GM20000 (cell line): ENCODE results near the gene CYRIA.

Source experiments
- DNase-seq: peaks from one replicate; pipeline ENCODE4 v3.0.0; 2012; ENCODE audit warnings: low spot score
- TF ChIP-seq, protein P1 (sequence below): IDR thresholded peaks from 2 replicates; pipeline ENCODE4 v1.5.1; 2012; ENCODE audit warnings: mild to moderate bottlenecking, control low read depth; ENCODE audit errors: extremely low read depth, missing control alignments

CYRIA gene

DNA sequence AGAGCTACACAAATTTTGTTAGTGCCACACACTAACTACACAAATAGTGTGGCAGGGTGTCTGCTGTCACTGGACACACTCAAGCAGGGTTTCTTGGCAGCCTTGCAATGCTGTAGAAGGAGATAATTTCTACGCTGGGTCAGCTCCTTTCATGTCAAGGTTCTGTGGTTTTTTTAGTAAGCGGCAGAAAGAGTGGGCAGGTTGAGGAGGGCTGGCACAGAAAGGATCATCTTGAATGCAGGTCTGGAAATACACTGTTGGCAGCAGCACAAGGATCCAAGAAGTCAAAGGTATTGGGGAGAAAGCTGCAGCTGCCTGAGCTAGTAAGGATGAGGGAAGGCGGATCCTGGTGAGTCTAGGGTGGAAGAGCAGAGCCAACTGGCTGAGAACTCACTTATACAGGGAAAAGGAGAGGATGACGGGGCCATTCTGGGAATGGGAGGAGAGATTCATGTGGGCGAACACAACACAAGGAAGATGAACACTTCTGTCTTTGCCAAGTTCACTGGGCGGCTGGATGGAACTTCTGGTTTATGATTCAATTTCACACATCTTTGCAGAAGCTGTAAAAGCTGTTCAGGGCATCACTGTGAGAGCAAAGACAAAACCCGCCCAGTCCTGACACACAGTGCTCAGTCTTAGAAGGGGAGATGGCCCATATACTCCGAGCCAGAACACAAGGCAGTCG, 16.9 kb upstream of the CYRIA start:
- DNase-seq = no peak
- TF ChIP-seq, protein P1, sequence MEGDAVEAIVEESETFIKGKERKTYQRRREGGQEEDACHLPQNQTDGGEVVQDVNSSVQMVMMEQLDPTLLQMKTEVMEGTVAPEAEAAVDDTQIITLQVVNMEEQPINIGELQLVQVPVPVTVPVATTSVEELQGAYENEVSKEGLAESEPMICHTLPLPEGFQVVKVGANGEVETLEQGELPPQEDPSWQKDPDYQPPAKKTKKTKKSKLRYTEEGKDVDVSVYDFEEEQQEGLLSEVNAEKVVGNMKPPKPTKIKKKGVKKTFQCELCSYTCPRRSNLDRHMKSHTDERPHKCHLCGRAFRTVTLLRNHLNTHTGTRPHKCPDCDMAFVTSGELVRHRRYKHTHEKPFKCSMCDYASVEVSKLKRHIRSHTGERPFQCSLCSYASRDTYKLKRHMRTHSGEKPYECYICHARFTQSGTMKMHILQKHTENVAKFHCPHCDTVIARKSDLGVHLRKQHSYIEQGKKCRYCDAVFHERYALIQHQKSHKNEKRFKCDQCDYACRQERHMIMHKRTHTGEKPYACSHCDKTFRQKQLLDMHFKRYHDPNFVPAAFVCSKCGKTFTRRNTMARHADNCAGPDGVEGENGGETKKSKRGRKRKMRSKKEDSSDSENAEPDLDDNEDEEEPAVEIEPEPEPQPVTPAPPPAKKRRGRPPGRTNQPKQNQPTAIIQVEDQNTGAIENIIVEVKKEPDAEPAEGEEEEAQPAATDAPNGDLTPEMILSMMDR = no peak

DNA sequence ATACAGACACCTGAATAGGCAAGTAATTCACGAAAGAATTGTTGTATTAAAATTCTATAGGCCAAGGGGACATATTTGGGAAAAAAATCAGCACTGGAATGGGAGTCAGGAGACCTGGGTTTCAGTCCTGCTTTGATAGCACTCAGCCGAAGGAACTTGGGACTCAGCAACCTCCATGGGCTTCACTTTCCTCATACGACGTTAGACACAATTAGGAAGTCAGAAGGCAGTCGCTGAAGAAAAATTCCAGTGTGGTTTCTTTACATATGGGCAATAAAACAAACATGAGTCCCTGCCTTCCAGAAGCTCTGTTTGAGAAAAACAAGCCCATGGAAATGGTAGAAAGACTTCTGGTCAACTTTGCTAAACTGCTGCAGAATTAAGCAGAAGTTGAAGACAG, 15.1 kb upstream of the CYRIA start:
- TF ChIP-seq, protein P1 = no peak
- no peak for DNase-seq

DNA sequence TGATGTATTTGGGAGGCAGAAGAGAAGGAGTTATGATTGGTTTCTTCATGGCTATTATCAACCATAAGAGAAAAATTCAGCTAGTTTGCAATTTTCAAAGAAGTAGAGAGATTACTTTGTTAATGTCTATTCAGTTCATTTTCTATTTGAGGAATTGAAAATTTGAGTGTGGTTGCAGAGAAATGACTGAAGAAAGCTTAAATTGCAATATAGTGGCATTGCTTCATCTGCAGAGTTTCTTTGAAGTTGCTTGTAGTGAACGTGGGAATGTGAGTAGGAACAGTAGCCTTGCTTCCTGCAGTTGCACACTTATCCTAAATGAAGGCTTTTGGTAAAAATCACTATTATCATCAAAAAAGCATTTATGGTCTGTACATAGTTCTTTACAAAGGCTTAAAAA, 14.7 kb upstream of the CYRIA start:
- DNase-seq = no peak
- TF ChIP-seq, protein P1 = no peak

DNA sequence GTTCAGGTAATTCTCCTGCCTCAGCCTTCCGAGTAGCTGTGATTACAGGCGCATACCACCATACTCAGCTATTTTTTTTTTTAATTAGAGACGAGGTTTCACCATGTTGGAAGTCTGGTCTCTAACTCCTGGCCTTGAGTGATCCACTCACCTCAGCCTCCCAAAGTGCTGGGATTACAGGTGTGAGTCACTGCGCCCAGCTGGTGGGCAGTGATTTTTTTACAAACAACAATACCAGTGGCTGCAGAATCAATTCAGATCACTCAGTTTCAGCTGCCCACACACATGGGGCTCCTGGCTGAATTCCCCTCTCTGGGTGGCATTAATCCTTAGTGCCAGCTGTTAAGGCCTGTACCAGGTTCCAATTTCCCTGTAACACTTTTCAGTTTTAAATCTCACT, 13.3 kb upstream of the CYRIA start:
- TF ChIP-seq, protein P1 = no peak
- no peak for DNase-seq

DNA sequence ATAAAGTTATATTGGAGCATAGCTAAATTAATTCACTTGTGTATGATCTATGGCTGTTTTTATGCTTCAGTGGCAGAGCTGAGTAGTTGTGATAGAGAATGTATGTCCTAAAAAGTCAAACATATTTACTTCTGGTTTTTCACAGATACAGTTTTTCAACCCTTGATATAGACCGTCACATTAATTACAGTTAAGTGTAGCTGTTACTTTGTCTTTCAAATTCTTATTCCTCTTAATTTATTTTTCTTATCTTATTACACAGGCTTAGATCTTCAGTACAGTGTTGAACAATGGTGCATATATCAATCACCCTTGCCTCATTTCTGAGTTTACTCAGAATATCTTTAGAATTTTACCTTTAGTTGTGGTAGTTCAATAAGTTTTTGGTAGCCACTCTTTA, 12.2 kb upstream of the CYRIA start:
- TF ChIP-seq, protein P1 = no peak
- no peak for DNase-seq

DNA sequence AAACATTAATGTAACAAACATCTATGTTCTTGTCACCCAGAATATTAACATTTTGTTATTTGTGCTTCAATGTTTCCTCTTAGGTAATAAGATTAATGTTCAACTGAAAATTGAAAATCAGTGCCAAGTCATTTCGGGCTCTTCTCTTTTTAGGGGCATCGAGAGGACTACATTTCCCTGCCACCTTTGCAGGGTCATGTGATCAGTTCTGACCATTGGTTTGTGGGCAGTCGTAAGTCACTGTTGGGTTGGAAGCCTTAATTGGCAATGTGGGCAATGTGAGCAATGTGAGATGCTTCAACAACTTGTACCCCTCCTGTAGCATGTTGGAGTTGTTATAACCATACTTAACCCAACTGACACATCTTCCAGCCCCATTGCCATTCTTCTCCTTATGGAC, 10.1 kb upstream of the CYRIA start:
- no peak for DNase-seq
- TF ChIP-seq, protein P1 = no peak

DNA sequence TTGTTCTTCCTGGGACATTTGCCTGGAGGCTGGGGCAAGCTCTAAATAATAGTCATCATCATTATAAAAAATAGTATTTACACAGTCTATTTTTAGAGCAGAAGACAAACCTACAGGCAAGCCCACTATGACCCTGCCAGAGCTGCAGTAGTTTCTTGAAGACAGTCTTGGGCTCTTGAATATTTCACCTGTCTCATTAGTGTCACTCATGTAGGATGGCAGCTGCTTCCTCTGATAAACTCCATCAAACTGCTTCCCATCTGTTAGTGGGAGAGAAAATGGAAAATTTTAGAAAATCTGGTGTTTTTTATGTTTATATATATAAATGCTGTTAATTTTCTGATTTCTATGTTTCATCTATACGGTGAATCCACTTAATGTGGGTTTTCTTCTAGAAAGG, 8.5 kb upstream of the CYRIA start:
- DNase-seq = no peak
- TF ChIP-seq, protein P1 = no peak
